ENCODE measurements around the gene TAPBPL.
A peak's percentile ranks its signal among the peaks of the same experiment; 100 is the strongest.
"Not testable (repeated sequence)": the region's sequence is repeated elsewhere in the genome, so short reads cannot be mapped to it uniquely, and the experiment has no call there.

TAPBPL gene

GRCh38 chr12:6451348-6452244 is at the start of gene TAPBPL:
TAPBPL (plus strand) TSS chr12:6452042; CDS start chr12:6452249, 207 bp downstream.
- peak within 1 kb of the TSS; percentile 4 for H3K4me3 ChIP-seq (ENCODE audit: low read depth, low read length)

DNA sequence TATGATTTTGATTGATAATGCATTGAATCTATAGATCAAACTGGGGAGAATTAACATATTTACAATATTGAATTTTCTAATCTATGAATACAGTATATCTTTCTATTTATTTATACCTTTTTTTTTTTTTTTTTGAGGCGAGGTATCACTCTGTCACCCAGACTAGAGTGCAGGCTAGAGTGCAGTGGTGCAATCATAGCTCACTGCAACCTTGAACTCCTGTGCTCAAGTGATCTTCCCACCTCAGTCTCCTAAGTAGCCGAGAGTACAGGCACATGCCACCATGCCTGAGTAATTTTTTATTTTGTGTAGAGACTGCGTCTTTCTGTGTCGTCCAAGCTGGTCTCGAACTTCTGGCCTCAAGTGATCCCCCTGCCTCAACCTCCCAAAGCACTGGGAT is 47.5 kb upstream of the TAPBPL start:
- no peak overlapping the region for H3K4me3 ChIP-seq (ENCODE audit: low read depth, low read length)

GRCh38 chr12:6405963-6406362 is 45.9 kb upstream of the TAPBPL start:
- H3K4me3 ChIP-seq (ENCODE audit: low read depth, low read length), result no peak overlapping the region

- H3K4me3 ChIP-seq (ENCODE audit: low read depth, low read length), result no peak overlapping the region
Measured at GRCh38 chr12:6407236-6407954, 44.4 kb upstream of the TAPBPL start.

DNA sequence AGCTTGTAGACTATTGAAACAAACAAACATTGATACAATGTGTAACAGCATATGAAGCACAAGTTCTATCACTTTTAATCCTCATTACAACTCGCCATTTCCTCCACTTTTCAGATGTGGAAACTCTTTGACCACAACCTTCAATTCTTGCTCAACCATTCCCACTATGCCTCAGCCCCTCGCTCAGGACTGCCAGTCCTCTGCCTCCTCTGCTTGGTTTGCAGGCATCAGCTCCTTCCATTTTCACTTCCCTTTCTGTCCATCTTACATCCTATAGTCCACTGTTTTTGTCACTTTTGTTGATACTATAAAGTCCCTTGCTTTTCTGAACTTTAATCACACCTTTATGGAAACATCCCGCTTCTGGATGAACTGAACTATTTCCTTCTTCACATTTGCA is 35.2 kb upstream of the TAPBPL start:
- H3K4me3 ChIP-seq (ENCODE audit: low read depth, low read length), result no peak overlapping the region

DNA sequence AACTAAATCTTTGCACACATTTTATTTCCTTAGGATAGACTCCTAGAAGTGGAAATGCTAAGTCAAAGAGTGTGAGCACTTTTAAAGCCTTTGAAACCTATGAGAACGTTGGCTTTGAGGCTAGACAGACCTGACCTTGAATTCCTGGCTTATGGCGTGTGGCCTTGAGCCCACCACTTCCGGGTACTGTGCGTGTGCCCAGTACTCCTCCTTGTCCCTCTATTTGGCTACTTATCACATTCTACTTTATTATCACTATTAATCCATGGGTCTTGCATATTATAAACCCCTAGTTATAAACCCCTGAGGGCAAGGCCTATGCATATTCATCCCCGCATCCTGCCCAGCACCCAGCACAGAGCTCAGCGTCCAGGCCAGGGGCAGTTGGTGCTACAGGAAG is 33.0 kb upstream of the TAPBPL start:
- H3K4me3 ChIP-seq (ENCODE audit: low read depth, low read length), result no peak overlapping the region

DNA sequence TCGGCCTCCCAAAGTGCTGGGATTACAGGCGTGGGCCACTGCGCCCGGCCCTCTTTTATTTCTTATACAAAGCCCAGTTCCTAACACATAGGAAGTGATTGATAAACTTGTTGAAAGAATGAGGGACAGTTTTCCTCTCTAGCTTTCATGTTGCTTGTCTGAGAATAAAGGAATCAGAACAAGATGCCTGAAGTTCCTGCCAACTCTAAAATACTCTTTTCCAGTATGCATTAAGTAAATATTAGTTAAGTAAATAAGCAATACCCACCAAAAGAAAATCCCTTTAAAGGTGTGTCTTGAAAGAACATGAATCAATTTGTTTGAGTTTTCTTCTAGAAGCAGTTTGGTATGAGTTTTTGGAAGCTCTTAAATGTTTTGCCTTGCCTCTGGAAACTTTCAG is 31.5 kb upstream of the TAPBPL start:
- no peak overlapping the region for H3K4me3 ChIP-seq (ENCODE audit: low read depth, low read length)

GRCh38 chr12:6423267-6424007 is 28.4 kb upstream of the TAPBPL start:
- no peak overlapping the region for H3K4me3 ChIP-seq (ENCODE audit: low read depth, low read length)

- H3K4me3 ChIP-seq (ENCODE audit: low read depth, low read length), result no peak overlapping the region
Measured at GRCh38 chr12:6424008-6424347, 27.9 kb upstream of the TAPBPL start.

DNA sequence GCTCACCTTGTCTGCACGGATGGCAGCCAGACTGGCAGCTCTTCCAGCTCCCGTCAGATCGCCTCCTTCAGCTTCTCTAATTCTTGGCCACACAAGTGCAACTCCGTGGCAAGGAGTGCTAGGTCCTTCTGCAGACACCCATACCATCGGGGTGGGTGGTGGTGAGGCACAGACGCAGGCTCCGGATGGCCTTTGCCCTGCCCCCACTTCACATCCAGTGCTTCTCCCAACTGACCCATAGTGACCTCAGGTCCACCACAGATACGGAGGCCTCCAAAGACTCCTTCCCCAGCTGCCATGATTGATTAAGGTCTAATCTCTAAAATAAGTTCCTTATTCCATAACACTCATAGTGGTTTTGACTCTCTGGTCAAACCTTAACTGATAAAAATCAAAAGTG is 27.0 kb upstream of the TAPBPL start:
- H3K4me3 ChIP-seq (ENCODE audit: low read depth, low read length), result no peak overlapping the region

- no peak overlapping the region for H3K4me3 ChIP-seq (ENCODE audit: low read depth, low read length)
Measured at GRCh38 chr12:6425590-6426531, 26.0 kb upstream of the TAPBPL start.

DNA sequence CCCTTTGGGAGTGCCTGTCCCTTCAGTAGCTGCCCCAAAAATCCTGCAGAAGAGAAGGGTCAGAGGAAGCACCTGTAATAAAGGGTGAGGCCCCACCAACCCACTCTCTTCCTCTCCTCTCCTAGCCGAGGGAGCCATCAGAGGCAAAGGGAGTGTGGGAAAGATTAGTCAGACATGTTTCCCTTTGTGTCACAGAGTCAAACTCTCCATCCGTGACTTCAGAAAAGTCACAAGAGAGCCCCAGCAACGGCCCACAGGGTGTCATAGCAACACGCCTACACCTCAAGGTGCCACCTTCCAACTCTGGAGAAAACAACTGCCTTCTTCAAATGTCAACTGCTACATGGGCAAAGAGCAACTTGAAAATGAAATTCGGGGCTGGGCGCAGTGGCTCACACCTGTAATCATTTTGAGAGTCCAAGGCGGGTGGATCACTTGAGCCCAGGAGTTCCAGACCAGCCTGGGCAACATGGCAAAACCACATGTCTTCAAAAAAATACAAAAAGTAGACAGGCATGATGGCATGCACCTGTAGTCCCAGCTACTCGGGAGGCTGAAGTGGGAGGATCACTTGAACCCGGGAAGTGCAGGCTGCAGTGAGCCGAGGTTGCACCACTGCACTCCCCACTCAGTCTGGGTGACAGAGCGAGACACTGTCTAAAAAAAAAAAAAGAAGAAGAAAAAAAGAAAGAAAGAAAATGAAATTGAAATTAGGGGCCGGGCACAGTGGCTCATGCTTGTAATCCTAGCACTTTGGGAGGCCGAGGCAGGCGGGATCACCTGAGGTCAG is 24.8 kb upstream of the TAPBPL start:
- H3K4me3 ChIP-seq (ENCODE audit: low read depth, low read length), result no peak overlapping the region

DNA sequence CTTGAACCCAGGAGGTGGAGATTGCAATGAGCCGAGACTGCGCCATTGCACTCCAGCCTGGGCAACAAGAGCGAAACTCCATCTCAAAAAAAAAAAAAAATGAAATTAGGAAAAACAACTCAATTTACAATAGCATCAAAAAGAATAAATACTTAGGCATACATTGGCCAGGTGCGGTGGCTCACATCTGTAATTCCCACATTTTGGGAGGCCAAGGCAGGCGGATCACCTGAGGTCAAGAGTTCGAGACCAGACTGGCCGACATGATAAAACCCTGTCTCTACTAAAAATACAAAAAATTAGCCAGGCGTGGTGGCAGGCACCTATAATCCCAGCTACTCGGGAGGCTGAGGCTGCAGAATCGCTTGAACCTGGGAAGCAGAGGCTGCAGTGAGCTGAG is 24.0 kb upstream of the TAPBPL start:
- H3K4me3 ChIP-seq (ENCODE audit: low read depth, low read length), result not testable (repeated sequence)

DNA sequence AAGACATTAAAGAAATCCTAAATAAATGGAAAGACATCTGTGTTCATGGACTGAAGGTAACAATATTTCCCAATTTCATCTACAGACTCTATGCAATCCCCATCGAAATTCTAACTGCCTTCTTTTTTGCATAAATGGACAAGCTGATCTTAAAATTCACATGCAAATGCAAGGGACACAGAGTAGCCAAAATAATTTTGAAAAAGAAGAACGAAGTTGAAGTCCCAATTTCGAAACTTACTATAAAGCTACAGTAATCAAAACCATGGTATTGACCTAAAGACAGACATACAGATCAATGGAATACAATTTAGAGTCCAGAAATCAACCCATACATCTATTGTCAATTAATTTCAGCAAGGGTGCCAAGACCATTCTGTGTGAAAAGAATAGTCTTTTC is 23.5 kb upstream of the TAPBPL start:
- no peak overlapping the region for H3K4me3 ChIP-seq (ENCODE audit: low read depth, low read length)

- no peak overlapping the region for H3K4me3 ChIP-seq (ENCODE audit: low read depth, low read length)
Measured at GRCh38 chr12:6430124-6430989, 21.5 kb upstream of the TAPBPL start.

- H3K4me3 ChIP-seq (ENCODE audit: low read depth, low read length), result no peak overlapping the region
Measured at GRCh38 chr12:6432991-6433390, 18.9 kb upstream of the TAPBPL start.

DNA sequence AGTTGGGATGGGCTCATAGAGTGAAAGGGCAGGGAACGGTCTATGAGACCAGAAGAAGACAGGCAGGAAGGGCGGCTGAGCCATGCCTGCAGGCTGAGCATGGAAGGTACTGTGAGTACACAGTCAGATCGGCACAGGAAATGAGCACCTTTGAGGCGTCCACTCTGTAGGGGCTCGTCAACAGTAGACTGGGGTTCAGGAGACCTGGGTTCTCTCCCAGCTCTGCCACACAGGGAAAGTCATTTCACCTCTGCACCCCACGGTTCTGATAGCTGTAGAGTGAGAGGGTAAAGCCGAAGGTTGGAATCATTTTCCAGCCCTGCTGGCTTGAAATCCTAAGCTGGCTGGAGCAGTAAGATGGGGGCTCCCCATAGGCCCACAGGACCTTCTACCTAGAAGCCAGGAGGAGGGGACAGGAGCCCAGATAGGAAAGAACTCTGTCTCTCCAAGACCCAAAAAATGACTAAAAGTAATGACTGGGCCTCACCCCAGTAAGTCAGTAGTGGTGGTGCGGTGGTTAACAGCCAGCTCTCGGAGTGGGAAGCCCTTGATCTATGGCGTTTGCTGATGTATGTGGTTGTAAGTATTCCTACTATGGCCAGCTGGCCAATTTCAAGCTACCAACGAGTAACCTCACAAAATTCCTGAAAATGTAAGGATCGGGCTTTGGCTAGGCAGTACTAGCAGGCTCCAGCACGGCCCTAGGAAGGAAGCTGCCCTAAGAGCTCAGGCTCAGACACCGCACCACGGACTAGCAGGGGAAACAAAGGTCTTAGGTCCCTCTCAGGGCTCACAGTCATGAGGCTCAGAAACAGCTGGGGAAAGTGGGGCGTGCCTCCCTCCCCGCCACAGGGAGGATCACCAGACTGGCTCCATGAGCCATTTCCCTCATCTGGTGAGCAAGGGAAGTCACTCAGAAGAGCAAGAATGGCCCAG is 17.4 kb upstream of the TAPBPL start:
- H3K4me3 ChIP-seq (ENCODE audit: low read depth, low read length), result no peak overlapping the region
